ENCODE measurements around the gene MYPN.
A peak's percentile ranks its signal among the peaks of the same experiment; 100 is the strongest.
"Not testable (repeated sequence)": the region's sequence is repeated elsewhere in the genome, so short reads cannot be mapped to it uniquely, and the experiment has no call there.

The MYPN gene

DNA sequence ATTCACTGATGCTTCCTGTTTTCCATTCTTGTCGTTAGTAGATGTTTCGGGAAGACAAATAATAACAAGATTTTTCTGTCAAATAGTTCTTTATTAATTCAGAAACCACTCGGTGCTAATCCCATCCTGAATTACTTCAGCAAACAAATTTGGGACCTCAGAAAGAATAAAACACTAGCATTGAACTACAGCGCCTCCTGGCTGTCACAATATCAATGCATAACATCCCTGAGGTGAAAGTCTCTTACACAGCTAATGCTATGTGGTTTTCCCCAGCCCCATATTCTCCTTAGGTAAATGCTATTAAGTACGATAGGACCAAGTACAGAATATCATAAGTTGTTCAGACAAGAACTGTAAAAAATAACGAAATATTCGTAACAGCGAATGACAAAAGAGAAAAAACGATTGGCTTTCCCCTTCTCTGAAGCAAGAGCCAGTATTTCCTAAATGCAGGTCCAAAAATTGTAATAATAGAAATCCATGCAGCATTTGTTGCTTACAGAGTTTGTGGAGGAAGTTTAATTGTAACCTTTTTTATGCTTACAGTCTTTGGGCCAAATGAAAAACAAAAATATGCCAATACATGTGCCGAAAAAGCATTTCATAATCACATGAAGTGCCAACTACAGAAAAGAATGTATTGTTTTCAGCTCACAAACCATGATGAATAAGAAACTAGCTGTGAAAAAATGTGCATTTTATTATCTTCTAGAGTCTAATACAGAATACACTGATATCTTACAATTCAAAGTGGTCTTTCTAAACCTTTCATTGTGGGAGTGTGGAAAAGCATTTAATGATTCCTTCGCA lies 47.3 kb downstream of the MYPN start:
- H3K27me3 ChIP-seq, result peaks cover 7% of the 10 kb centered on the region
- no peaks in the 10 kb centered on the region for H3K4me1 ChIP-seq (ENCODE audit: control insufficient read depth in 1 of 2, insufficient read depth in 1 of 2, low read depth in 1 of 2, low read length in 1 of 2)
- H3K27ac ChIP-seq, result no peak overlapping the region
- H3K36me3 ChIP-seq, result no peaks in the 10 kb centered on the region
- peak; percentile 53 for TF ChIP-seq CTCF (IDR thresholded peaks at IDR 0.05)
- no peaks in the 10 kb centered on the region for H3K9me3 ChIP-seq
- no peak overlapping the region for H3K4me3 ChIP-seq (ENCODE audit: low read depth in 1 of 2, low read length in 1 of 2)

GRCh38 chr10:68157522-68157921 lies 48.2 kb downstream of the MYPN start:
- not testable (repeated sequence) for H3K4me1 ChIP-seq (ENCODE audit: control insufficient read depth in 1 of 2, insufficient read depth in 1 of 2, low read depth in 1 of 2, low read length in 1 of 2); H3K9me3 ChIP-seq; H3K4me3 ChIP-seq (ENCODE audit: low read depth in 1 of 2, low read length in 1 of 2); H3K27me3 ChIP-seq; H3K27ac ChIP-seq; H3K36me3 ChIP-seq

DNA sequence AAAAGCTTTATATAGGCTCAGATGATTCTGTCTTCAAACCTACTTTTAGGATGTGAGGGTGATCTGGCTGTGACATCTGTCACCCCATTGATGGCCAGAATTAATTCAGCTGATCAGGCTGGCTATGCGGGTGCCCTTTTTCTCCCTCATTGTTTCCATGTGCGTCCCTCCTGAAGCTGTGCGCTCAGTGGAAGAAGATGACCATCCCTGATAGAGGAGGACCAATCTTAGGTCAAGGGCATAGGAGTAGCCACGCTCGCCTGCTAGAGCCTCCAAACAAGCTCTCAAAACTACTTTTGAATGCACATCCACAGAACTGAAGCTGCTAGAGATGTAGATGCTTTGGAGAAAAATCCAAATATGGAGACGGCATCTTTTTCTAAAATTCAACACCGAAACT lies 48.7 kb downstream of the MYPN start:
- TF ChIP-seq CTCF (IDR thresholded peaks at IDR 0.05), result no peak
- no peaks in the 10 kb centered on the region for H3K9me3 ChIP-seq
- H3K4me3 ChIP-seq (ENCODE audit: low read depth in 1 of 2, low read length in 1 of 2), result no peak overlapping the region

DNA sequence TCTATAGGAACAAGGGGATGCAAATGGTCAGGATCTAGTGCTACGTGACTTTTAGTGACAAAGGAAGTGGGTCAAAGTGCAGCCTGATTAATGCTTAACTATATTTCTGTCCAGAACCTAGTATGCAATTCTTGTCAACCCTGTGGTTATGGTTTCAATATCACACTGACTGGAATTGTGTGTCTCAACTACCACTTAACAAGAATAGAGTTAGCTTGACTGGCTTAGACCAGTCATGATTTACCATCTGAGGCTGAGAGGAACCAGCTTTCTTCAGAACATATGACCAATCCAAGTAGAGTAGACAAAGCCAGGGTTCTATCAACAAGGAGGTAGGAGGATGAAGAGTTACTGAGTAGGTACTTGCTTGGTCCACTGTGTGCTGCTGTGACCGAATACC lies 54.4 kb downstream of the MYPN start:
- no peaks in the 10 kb centered on the region for H3K36me3 ChIP-seq
- no peaks in the 10 kb centered on the region for H3K9me3 ChIP-seq
- no peaks in the 10 kb centered on the region for H3K27me3 ChIP-seq
- H3K27ac ChIP-seq, result no peak overlapping the region
- H3K4me3 ChIP-seq (ENCODE audit: low read depth in 1 of 2, low read length in 1 of 2), result no peak overlapping the region
- TF ChIP-seq CTCF (IDR thresholded peaks at IDR 0.05), result no peak
- no peaks in the 10 kb centered on the region for H3K4me1 ChIP-seq (ENCODE audit: control insufficient read depth in 1 of 2, insufficient read depth in 1 of 2, low read depth in 1 of 2, low read length in 1 of 2)

More for the DNA sequence above, 48.7 kb downstream of the MYPN start:
- Histone ChIP-seq H3K27ac (no peak overlapping the region), H3K36me3 (no peaks in the 10 kb centered on the region), H3K27me3 (peaks cover 7% of the 10 kb centered on the region), H3K4me1 (ENCODE audit: control insufficient read depth in 1 of 2, insufficient read depth in 1 of 2, low read depth in 1 of 2, low read length in 1 of 2) (no peaks in the 10 kb centered on the region)

DNA sequence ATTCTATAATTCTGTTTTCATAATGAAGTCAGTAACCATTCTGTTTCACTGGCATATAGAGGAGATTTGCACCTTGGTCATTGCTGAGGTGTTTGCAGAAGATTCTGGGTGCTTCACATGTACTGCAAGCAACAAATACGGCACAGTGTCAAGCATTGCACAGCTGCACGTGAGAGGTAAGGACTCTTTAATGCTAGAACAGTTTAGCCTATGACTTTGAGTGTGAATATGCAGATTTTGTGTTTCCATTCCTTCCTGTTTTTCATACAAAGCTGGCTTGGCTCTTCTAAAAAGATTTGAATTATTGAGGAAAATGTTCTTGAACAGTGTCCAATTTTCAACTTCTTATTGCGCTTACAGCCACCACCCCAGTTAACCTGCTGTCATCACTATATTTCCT lies 56.4 kb downstream of the MYPN start:
- no peaks in the 10 kb centered on the region for H3K36me3 ChIP-seq
- H3K4me3 ChIP-seq (ENCODE audit: low read depth in 1 of 2, low read length in 1 of 2), result no peak overlapping the region
- H3K27me3 ChIP-seq, result no peaks in the 10 kb centered on the region
- H3K4me1 ChIP-seq (ENCODE audit: control insufficient read depth in 1 of 2, insufficient read depth in 1 of 2, low read depth in 1 of 2, low read length in 1 of 2), result no peaks in the 10 kb centered on the region
- no peaks in the 10 kb centered on the region for H3K9me3 ChIP-seq
- TF ChIP-seq CTCF (IDR thresholded peaks at IDR 0.05), result no peak
- H3K27ac ChIP-seq, result no peak overlapping the region

GRCh38 chr10:68166871-68167585 lies 57.7 kb downstream of the MYPN start:
- H3K4me1 ChIP-seq (ENCODE audit: control insufficient read depth in 1 of 2, insufficient read depth in 1 of 2, low read depth in 1 of 2, low read length in 1 of 2), result no peaks in the 10 kb centered on the region
- H3K36me3 ChIP-seq, result no peaks in the 10 kb centered on the region
- TF ChIP-seq CTCF (IDR thresholded peaks at IDR 0.05), result no peak
- H3K27ac ChIP-seq, result no peak overlapping the region
- H3K27me3 ChIP-seq, result no peaks in the 10 kb centered on the region
- no peak overlapping the region for H3K4me3 ChIP-seq (ENCODE audit: low read depth in 1 of 2, low read length in 1 of 2)
- no peaks in the 10 kb centered on the region for H3K9me3 ChIP-seq
